Right atrium auricular region (tissue), 2 donors: ENCODE measurements around the gene SPAG9. TPM values are rescaled to one million over a fixed set of nuclear protein-coding genes. Genes with fewer than 3 reads are reported as not detected.

ENCODE experiments used
- DNase-seq: peaks from one replicate; pipeline ENCODE4 v3.0.0-alpha.2; 2019; ENCODE audit warnings: low spot score
- H3K27ac ChIP-seq, 2 donors: fragments of 200-600 bp; sonication (generic); 1 replicate in 1 of 2; 2 replicates in 1 of 2; pipeline ENCODE4 v1.5.1; 2016 to 2019
- H3K27me3 ChIP-seq, 2 donors: fragments of 200-600 bp; sonication (generic); one replicate each; pipeline versions ENCODE4 v1.5.1 to v1.6.0; 2017 to 2019
- H3K36me3 ChIP-seq: fragments of 200-600 bp; sonication (generic); one replicate; pipeline ENCODE4 v1.5.1; 2016
- H3K4me1 ChIP-seq, 2 donors: fragments of 200-600 bp; sonication (generic); one replicate each; pipeline versions ENCODE4 v1.5.1 to v1.6.0; 2017 to 2019
- H3K4me3 ChIP-seq, 2 donors: fragments of 200-600 bp; sonication (generic); 1 replicate in 1 of 2; 2 replicates in 1 of 2; pipeline ENCODE4 v1.5.1; 2017 to 2019; ENCODE audit warnings: mild to moderate bottlenecking in 1 of 2, moderate library complexity in 1 of 2
- H3K9me3 ChIP-seq, 2 donors: fragments of 200-600 bp; sonication (generic); one replicate each; pipeline ENCODE4 v1.5.1; 2019
- total RNA-seq, 2 donors: library from RNA; depleted of rRNA; stranded (reverse); fragments of >200 nt; gene quantifications; one replicate each; pipeline ENCODE4 v1.1.0, GENCODE V29; 2016
- TF ChIP-seq, protein P1 (sequence below), 2 donors: fragments of 200-600 bp; sonication (generic); IDR thresholded peaks; one replicate each; pipeline ENCODE4 v1.5.1; 2019; ENCODE audit warnings: antibody characterized with exemption in 2 of 2

SPAG9 gene
- total RNA-seq, 2 donors from 2014 or later = 56.4 to 56.5 TPM

DNA sequence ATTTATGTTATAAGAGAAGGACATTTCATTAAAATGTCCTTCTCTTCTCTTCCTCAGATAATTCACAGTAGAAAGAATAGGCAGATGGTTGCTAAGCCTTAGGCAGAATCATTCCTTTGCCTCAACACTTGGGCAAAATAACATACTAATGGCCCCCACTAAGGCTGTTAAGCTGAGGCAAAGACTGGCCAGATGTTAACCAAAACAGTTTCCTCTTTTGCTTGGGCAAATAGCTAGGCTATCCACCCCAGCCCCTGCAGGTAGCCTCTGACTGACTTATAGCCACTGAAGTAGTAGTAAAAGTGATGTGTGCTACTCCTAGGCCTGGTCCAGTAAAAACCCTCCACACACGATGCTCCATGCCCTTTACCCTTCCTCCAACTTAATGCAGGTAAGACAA is 55.2 kb downstream of the SPAG9 start:
- H3K9me3 ChIP-seq = no peaks in the 10 kb centered on the region
- no peak overlapping the region for H3K4me3 ChIP-seq
- H3K4me1 ChIP-seq = no peaks in the 10 kb centered on the region
- H3K27ac ChIP-seq = no peak overlapping the region
- no peaks in the 10 kb centered on the region for H3K27me3 ChIP-seq
- H3K36me3 ChIP-seq = no peaks in the 10 kb centered on the region
- TF ChIP-seq, protein P1, sequence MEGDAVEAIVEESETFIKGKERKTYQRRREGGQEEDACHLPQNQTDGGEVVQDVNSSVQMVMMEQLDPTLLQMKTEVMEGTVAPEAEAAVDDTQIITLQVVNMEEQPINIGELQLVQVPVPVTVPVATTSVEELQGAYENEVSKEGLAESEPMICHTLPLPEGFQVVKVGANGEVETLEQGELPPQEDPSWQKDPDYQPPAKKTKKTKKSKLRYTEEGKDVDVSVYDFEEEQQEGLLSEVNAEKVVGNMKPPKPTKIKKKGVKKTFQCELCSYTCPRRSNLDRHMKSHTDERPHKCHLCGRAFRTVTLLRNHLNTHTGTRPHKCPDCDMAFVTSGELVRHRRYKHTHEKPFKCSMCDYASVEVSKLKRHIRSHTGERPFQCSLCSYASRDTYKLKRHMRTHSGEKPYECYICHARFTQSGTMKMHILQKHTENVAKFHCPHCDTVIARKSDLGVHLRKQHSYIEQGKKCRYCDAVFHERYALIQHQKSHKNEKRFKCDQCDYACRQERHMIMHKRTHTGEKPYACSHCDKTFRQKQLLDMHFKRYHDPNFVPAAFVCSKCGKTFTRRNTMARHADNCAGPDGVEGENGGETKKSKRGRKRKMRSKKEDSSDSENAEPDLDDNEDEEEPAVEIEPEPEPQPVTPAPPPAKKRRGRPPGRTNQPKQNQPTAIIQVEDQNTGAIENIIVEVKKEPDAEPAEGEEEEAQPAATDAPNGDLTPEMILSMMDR (IDR thresholded peaks at IDR 0.05) = no peak
- no peak for DNase-seq

DNA sequence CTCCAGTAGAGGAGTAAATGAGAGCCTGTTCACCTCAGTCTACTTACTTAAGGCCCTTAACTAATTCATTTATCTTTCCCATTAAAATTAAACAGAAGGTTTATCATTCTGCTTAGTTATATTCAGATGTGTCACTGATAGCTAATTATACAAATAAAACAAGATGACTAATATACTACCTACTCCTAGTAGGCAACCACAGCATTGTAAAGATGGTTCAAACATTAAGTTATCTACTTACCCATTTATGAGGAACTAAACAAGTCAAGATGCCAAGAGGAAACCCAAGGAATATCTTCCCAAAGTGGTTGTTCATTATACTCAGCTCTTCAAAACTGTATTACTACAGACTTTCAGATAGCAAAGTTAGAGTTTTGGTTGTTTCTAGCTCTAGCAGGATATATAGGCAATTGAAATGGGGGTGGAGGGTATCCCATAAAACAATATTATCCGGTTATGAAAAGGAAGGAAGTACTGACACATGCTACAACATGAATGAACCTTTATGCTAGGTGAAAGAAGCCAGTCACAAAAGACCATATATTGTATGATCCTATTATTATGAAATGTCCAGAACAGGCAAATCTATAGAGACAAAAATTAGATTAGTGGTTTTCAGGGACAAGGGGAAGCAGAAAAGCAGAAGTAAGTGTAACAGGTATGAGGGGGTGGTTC is 56.5 kb downstream of the SPAG9 start:
- Histone ChIP-seq H3K36me3 (no peaks in the 10 kb centered on the region), H3K4me3 (no peak overlapping the region), H3K4me1 (no peaks in the 10 kb centered on the region), H3K9me3 (no peaks in the 10 kb centered on the region), H3K27ac (no peak overlapping the region), H3K27me3 (no peaks in the 10 kb centered on the region)
- DNase-seq = no peak
- TF ChIP-seq, protein P1 (IDR thresholded peaks at IDR 0.05) = no peak

DNA sequence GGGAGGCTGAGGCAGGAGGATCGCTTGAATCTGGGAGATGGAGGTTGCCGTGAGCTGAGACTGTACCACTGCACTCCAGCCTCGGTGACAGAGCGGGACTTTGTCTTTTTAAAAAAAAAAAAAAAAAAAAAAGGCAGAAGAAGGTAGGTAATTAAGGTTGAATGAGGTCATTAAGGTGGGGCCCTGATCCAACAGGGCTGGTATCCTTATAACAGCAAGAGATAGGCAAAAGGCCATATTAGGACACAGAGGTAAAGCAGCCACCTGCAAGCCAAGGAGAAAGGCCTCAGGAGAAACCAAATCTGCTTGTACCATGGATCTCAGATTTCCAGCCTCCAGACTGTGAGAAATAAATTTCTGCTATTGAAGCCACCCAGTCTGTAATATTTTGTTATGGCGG is 60.3 kb downstream of the SPAG9 start:
- Histone ChIP-seq H3K36me3 (no peaks in the 10 kb centered on the region), H3K27ac (no peak overlapping the region), H3K4me1 (peaks cover 0 to 22% of the 10 kb centered on the region in 2 donors), H3K4me3 (no peak overlapping the region), H3K9me3 (no peaks in the 10 kb centered on the region), H3K27me3 (no peaks in the 10 kb centered on the region)
- DNase-seq = no peak
- TF ChIP-seq, protein P1 (IDR thresholded peaks at IDR 0.05) = no peak

DNA sequence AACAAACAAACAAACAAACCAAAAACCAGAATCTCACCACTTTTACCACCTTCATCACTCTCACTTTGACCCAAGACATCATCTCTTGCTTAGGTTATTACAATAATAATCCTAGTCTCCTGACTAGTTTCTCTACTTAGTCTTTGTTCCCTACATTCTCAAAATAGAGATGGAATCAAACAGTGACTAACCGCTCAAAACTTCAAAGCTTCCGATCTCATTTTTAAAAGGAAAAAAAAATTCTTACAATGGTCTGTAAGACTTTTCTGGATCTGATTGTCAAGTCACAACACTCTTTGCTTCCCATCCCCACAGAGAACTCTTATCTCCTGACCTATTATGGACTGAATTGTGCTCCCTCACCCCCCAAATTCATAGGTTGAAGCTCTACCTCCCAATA is 60.9 kb downstream of the SPAG9 start:
- Histone ChIP-seq H3K4me3 (no peak overlapping the region), H3K36me3 (no peaks in the 10 kb centered on the region), H3K27ac (no peak overlapping the region), H3K9me3 (no peaks in the 10 kb centered on the region), H3K4me1 (peaks cover 0 to 22% of the 10 kb centered on the region in 2 donors), H3K27me3 (no peaks in the 10 kb centered on the region)
- TF ChIP-seq, protein P1 (IDR thresholded peaks at IDR 0.05) = no peak
- no peak for DNase-seq

DNA sequence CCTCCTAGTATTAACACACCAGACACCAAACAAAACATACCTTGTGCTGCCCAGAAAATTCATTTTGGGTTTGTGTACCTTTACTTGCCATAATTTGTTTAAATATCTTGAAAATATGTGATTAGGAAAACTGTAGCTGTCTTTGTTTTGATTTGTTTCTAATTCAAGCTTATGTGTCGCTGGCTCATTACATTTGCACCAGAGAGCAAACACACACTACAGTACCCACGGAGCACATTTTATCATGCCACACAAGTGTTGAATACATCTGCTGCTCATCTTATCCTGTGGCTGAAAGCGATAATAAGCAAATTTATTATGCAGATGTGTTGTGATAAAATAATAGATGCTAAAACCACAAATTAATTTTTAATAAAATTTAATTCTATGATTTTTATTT is 63.1 kb downstream of the SPAG9 start:
- H3K4me1 ChIP-seq = peaks cover 0 to 22% of the 10 kb centered on the region in 2 donors
- no peaks in the 10 kb centered on the region for H3K9me3 ChIP-seq
- TF ChIP-seq, protein P1 (IDR thresholded peaks at IDR 0.05) = no peak
- H3K27ac ChIP-seq = peak overlapping the region; percentile 61 to 62
- no peaks in the 10 kb centered on the region for H3K27me3 ChIP-seq
- no peak overlapping the region for H3K4me3 ChIP-seq
- DNase-seq = no peak
- H3K36me3 ChIP-seq = no peaks in the 10 kb centered on the region
